A549 (cell line): ENCODE results near the gene EXOC2.

Source experiments
- CHD2 ChIP-seq: fragments of 150-350 bp; IDR thresholded peaks from 2 replicates; pipeline ENCODE4 v1.6.1; 2014; ENCODE audit warnings: low read length; ENCODE audit not compliant: partially characterized antibody
- MYC ChIP-seq: IDR thresholded peaks from 2 replicates; pipeline ENCODE4 v1.6.1; 2012; ENCODE audit warnings: mild to moderate bottlenecking, inconsistent platforms, low read length, improper control_type of control experiment, borderline replicate concordance
- TF ChIP-seq, protein P1 (sequence below): fragments of >200 bp; sonication (Bioruptor Twin); formaldehyde crosslinking; IDR thresholded peaks from 3 replicates; pipeline ENCODE4 v1.5.1; 2016

DNA sequence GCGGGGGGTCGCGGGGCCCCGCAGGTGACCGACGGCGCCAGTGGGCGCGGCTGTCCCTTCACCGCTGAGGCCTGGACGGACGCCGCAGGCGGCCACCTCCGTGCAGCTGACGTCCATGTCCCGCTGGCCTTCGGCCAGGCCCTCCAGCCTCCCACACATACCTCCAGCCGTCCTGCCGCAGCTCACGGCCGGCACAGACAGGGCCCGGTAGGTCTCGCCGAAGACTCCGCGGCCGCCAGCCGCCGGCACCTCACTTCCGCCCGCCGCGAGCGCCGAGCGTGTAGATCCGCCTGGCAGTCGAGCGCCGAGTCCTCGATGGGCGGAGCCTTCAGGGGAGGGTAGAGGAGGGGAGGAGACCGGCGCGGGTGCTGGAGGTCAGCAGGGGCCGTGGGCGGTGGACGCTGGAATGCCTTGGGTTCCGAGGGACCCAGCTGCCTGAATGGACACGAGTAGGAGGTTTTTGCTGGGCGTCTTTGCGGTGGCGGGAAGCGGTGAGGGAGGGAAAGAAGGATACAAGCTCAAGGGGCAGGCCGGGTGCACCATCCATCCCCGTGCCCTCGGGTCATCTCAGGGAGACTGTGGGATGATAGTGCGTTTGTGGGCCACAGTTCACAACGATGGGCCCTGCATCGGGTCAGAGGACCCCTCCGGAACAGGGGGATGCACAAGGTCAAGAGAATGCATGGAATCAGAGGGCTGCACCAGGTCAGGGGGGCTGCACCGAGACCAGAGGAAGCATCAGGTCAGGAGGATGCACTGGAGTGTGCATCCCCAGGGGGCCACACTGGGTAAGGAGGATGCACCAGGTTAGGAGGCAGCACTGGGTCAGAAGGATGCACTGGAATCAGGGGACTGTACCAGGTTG is at the start of gene EXOC2:
- TF ChIP-seq CHD2: no peak
- TF ChIP-seq MYC: no peak
- TF ChIP-seq, protein P1, sequence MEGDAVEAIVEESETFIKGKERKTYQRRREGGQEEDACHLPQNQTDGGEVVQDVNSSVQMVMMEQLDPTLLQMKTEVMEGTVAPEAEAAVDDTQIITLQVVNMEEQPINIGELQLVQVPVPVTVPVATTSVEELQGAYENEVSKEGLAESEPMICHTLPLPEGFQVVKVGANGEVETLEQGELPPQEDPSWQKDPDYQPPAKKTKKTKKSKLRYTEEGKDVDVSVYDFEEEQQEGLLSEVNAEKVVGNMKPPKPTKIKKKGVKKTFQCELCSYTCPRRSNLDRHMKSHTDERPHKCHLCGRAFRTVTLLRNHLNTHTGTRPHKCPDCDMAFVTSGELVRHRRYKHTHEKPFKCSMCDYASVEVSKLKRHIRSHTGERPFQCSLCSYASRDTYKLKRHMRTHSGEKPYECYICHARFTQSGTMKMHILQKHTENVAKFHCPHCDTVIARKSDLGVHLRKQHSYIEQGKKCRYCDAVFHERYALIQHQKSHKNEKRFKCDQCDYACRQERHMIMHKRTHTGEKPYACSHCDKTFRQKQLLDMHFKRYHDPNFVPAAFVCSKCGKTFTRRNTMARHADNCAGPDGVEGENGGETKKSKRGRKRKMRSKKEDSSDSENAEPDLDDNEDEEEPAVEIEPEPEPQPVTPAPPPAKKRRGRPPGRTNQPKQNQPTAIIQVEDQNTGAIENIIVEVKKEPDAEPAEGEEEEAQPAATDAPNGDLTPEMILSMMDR: no peak
